GM21390 (cell line): ENCODE measurements around the gene KPNA5.

ENCODE experiments used
- ATAC-seq: cut with Tn5 transposase; IDR thresholded peaks from one replicate; pipeline ENCODE4 v1.9.1; 2021; ENCODE audit not compliant: unreplicated experiment

KPNA5 gene

GRCh38 chr6:116779573-116780164 lies 98.7 kb downstream of the KPNA5 start:
- ATAC-seq = no peak

GRCh38 chr6:116783852-116784251 lies 102.8 kb downstream of the KPNA5 start:
- no peak for ATAC-seq
